ENCODE results near the gene APLNR. TPM values are rescaled to one million over a fixed set of nuclear protein-coding genes. Genes with fewer than 3 reads are reported as not detected.

APLNR gene
- total RNA-seq, 1 donor from 2014 or later: 21.0 TPM

- DNase-seq (no peak), ATAC-seq (no peak)
- intact Hi-C loops (cut with micrococcal nuclease): no loop called here
Observed at GRCh38 chr11:57224537-57224936, 12.5 kb downstream of the APLNR start.

GRCh38 chr11:57224128-57224527 lies 12.9 kb downstream of the APLNR start:
- intact Hi-C loops (cut with micrococcal nuclease): no loop called here
- no peak for ATAC-seq
- no peak for DNase-seq

GRCh38 chr11:57223601-57224000 lies 13.4 kb downstream of the APLNR start:
- DNase-seq (no peak), ATAC-seq (no peak)
- intact Hi-C loops (cut with micrococcal nuclease): no loop called here

- no peak for ATAC-seq
- intact Hi-C loops (cut with micrococcal nuclease): no loop called here
- DNase-seq: no peak
Observed at GRCh38 chr11:57222239-57222638, 14.8 kb downstream of the APLNR start.

- DNase-seq (no peak), ATAC-seq (peak; percentile 71)
- intact Hi-C loops (cut with micrococcal nuclease): no loop called here
Observed at GRCh38 chr11:57219021-57219627, 17.9 kb downstream of the APLNR start.

- peak; percentile 66 for DNase-seq
- peak; percentile 60 for ATAC-seq
- intact Hi-C loops (cut with micrococcal nuclease): no loop called here
Observed at GRCh38 chr11:57217053-57217452, 20.0 kb downstream of the APLNR start.

- ATAC-seq: no peak
- no peak for DNase-seq
- intact Hi-C loops (cut with micrococcal nuclease): no loop called here
Observed at GRCh38 chr11:57216463-57216862, 20.6 kb downstream of the APLNR start.

- ATAC-seq: peak; percentile 68
- intact Hi-C loops (cut with micrococcal nuclease): no loop called here
Observed at GRCh38 chr11:57214494-57214893, 22.6 kb downstream of the APLNR start.

GRCh38 chr11:57214098-57214417 lies 23.0 kb downstream of the APLNR start:
- ATAC-seq: peak; percentile 25
- intact Hi-C loops (cut with micrococcal nuclease): no loop called here
- DNase-seq: no peak

More at GRCh38 chr11:57214494-57214893, 22.6 kb downstream of the APLNR start:
- no peak for DNase-seq

GRCh38 chr11:57213342-57214097 lies 23.5 kb downstream of the APLNR start:
- no peak for DNase-seq
- ATAC-seq: peak; percentile 44
- intact Hi-C loops (cut with micrococcal nuclease): no loop called here

- ATAC-seq: peak; percentile 15
- intact Hi-C loops (cut with micrococcal nuclease): no loop called here
- no peak for DNase-seq
Observed at GRCh38 chr11:57210781-57211180, 26.3 kb downstream of the APLNR start.

- DNase-seq (no peak), ATAC-seq (no peak)
- intact Hi-C loops (cut with micrococcal nuclease): no loop called here
Observed at GRCh38 chr11:57207168-57207567, 29.9 kb downstream of the APLNR start.

- peak; percentile 56 for DNase-seq
- peak; percentile 8 for ATAC-seq
- intact Hi-C loops (cut with micrococcal nuclease): no loop called here
Observed at GRCh38 chr11:57205041-57205641, 31.9 kb downstream of the APLNR start.

GRCh38 chr11:57203882-57204480 lies 33.1 kb downstream of the APLNR start:
- intact Hi-C loops (cut with micrococcal nuclease): no loop called here
- ATAC-seq: no peak
- DNase-seq: no peak

- intact Hi-C loops (cut with micrococcal nuclease): no loop called here
- ATAC-seq (peak; percentile 87), DNase-seq (peak; percentile 82)
Observed at GRCh38 chr11:57203359-57203758, 33.7 kb downstream of the APLNR start.

GRCh38 chr11:57202281-57202680 lies 34.8 kb downstream of the APLNR start:
- intact Hi-C loops (cut with micrococcal nuclease): no loop called here
- peak; percentile 48 for ATAC-seq
- DNase-seq: peak; percentile 75

GRCh38 chr11:57200917-57201316 lies 36.1 kb downstream of the APLNR start:
- intact Hi-C loops (cut with micrococcal nuclease): no loop called here
- ATAC-seq (peak; percentile 48), DNase-seq (peak; percentile 77)

GRCh38 chr11:57199330-57199729 lies 37.7 kb downstream of the APLNR start:
- intact Hi-C loops (cut with micrococcal nuclease): loop anchor here (10.0 kb wide), 1 partner anchor 65 kb away; no protein-coding TSS in a partner anchor
- ATAC-seq: no peak
- no peak for DNase-seq

GRCh38 chr11:57197762-57198161 lies 39.3 kb downstream of the APLNR start:
- ATAC-seq (no peak), DNase-seq (no peak)
- intact Hi-C loops (cut with micrococcal nuclease): loop anchor here (10.0 kb wide), 1 partner anchor 63 kb away; no protein-coding TSS in a partner anchor

- peak; percentile 28 for ATAC-seq
- intact Hi-C loops (cut with micrococcal nuclease): loop anchor here (10.0 kb wide), 1 partner anchor 62 kb away; no protein-coding TSS in a partner anchor
- no peak for DNase-seq
Observed at GRCh38 chr11:57196596-57196995, 40.5 kb downstream of the APLNR start.

Data from left ventricle myocardium superior (tissue), 1 donor.